ENCODE data around the gene EFCAB14.
"Not testable (repeated sequence)": the region's sequence is repeated elsewhere in the genome, so short reads cannot be mapped to it uniquely, and the experiment has no call there.

EFCAB14 gene

GRCh38 chr1:46718727-46719622 is at the start of gene EFCAB14:
EFCAB14 (minus strand) TSS chr1:46719114; CDS start chr1:46718087, 1,027 bp downstream.
- H3K27ac ChIP-seq (ENCODE audit: low read length) = peak within 1 kb of the TSS; percentile 69
- H3K4me3 ChIP-seq (ENCODE audit: low read length in 2 of 2) = peak within 1 kb of the TSS; percentile 90 to 96
- H3K27me3 ChIP-seq (ENCODE audit: control insufficient read depth in 1 of 2, insufficient read depth in 2 of 2, low read length in 2 of 2) = no peaks in the 10 kb centered on the region
- peaks cover 23% of the 10 kb centered on the region for H3K4me1 ChIP-seq (ENCODE audit: control insufficient read depth, insufficient read depth, low read length)
- H3K36me3 ChIP-seq (ENCODE audit: control insufficient read depth in 2 of 2, insufficient read depth in 2 of 2, low read length in 2 of 2) = peaks cover 0 to 4% of the 10 kb centered on the region in 2 donors
- no peaks in the 10 kb centered on the region for H3K9me3 ChIP-seq (ENCODE audit: control insufficient read depth in 2 of 2, low read length in 2 of 2)
- H3K9ac ChIP-seq (ENCODE audit: low read length in 2 of 2) = peak within 1 kb of the TSS; percentile 79 to 91

- H3K27ac ChIP-seq (ENCODE audit: low read length) = no peak overlapping the region
- no peaks in the 10 kb centered on the region for H3K36me3 ChIP-seq (ENCODE audit: control insufficient read depth in 2 of 2, insufficient read depth in 2 of 2, low read length in 2 of 2)
- peaks cover 8 to 15% of the 10 kb centered on the region in 2 donors for H3K9me3 ChIP-seq (ENCODE audit: control insufficient read depth in 2 of 2, low read length in 2 of 2)
- peaks cover 0 to 11% of the 10 kb centered on the region in 2 donors for H3K27me3 ChIP-seq (ENCODE audit: control insufficient read depth in 1 of 2, insufficient read depth in 2 of 2, low read length in 2 of 2)
- H3K4me1 ChIP-seq (ENCODE audit: control insufficient read depth, insufficient read depth, low read length) = no peaks in the 10 kb centered on the region
- H3K4me3 ChIP-seq (ENCODE audit: low read length in 2 of 2) = no peak overlapping the region
- no peak overlapping the region for H3K9ac ChIP-seq (ENCODE audit: low read length in 2 of 2)
These were observed 49.5 kb upstream of the EFCAB14 start for GRCh38 chr1:46768445-46768844.

- Histone ChIP-seq H3K4me1 (ENCODE audit: control insufficient read depth, insufficient read depth, low read length) (no peaks in the 10 kb centered on the region), H3K27ac (ENCODE audit: low read length) (no peak overlapping the region)
These were observed 48.9 kb upstream of the EFCAB14 start for GRCh38 chr1:46767649-46768282.

GRCh38 chr1:46764402-46764801 is 45.5 kb upstream of the EFCAB14 start:
- peaks cover 0 to 5% of the 10 kb centered on the region in 2 donors for H3K9me3 ChIP-seq (ENCODE audit: control insufficient read depth in 2 of 2, low read length in 2 of 2)
- no peak overlapping the region for H3K27ac ChIP-seq (ENCODE audit: low read length)
- H3K9ac ChIP-seq (ENCODE audit: low read length in 2 of 2) = no peak overlapping the region
- peaks cover 0 to 12% of the 10 kb centered on the region in 2 donors for H3K27me3 ChIP-seq (ENCODE audit: control insufficient read depth in 1 of 2, insufficient read depth in 2 of 2, low read length in 2 of 2)
- H3K36me3 ChIP-seq (ENCODE audit: control insufficient read depth in 2 of 2, insufficient read depth in 2 of 2, low read length in 2 of 2) = no peaks in the 10 kb centered on the region
- no peaks in the 10 kb centered on the region for H3K4me1 ChIP-seq (ENCODE audit: control insufficient read depth, insufficient read depth, low read length)
- H3K4me3 ChIP-seq (ENCODE audit: low read length in 2 of 2) = no peak overlapping the region

More at GRCh38 chr1:46767649-46768282, 48.9 kb upstream of the EFCAB14 start:
- H3K9ac ChIP-seq (ENCODE audit: low read length in 2 of 2) = no peak overlapping the region
- peaks cover 10 to 15% of the 10 kb centered on the region in 2 donors for H3K9me3 ChIP-seq (ENCODE audit: control insufficient read depth in 2 of 2, low read length in 2 of 2)
- H3K4me3 ChIP-seq (ENCODE audit: low read length in 2 of 2) = no peak overlapping the region
- H3K27me3 ChIP-seq (ENCODE audit: control insufficient read depth in 1 of 2, insufficient read depth in 2 of 2, low read length in 2 of 2) = peaks cover 0 to 11% of the 10 kb centered on the region in 2 donors
- no peaks in the 10 kb centered on the region for H3K36me3 ChIP-seq (ENCODE audit: control insufficient read depth in 2 of 2, insufficient read depth in 2 of 2, low read length in 2 of 2)

GRCh38 chr1:46761740-46762139 is 42.8 kb upstream of the EFCAB14 start:
- Histone ChIP-seq H3K27ac (ENCODE audit: low read length) (no peak overlapping the region), H3K9ac (ENCODE audit: low read length in 2 of 2) (no peak overlapping the region), H3K4me1 (ENCODE audit: control insufficient read depth, insufficient read depth, low read length) (no peaks in the 10 kb centered on the region), H3K27me3 (ENCODE audit: control insufficient read depth in 1 of 2, insufficient read depth in 2 of 2, low read length in 2 of 2) (peaks cover 0 to 5% of the 10 kb centered on the region in 2 donors), H3K9me3 (ENCODE audit: control insufficient read depth in 2 of 2, low read length in 2 of 2) (peaks cover 0 to 5% of the 10 kb centered on the region in 2 donors), H3K4me3 (ENCODE audit: low read length in 2 of 2) (no peak overlapping the region), H3K36me3 (ENCODE audit: control insufficient read depth in 2 of 2, insufficient read depth in 2 of 2, low read length in 2 of 2) (no peaks in the 10 kb centered on the region)

GRCh38 chr1:46760558-46761166 is 41.7 kb upstream of the EFCAB14 start:
- Histone ChIP-seq H3K9me3 (ENCODE audit: control insufficient read depth in 2 of 2, low read length in 2 of 2) (peaks cover 0 to 5% of the 10 kb centered on the region in 2 donors), H3K27ac (ENCODE audit: low read length) (no peak overlapping the region), H3K9ac (ENCODE audit: low read length in 2 of 2) (no peak overlapping the region), H3K4me3 (ENCODE audit: low read length in 2 of 2) (no peak overlapping the region), H3K36me3 (ENCODE audit: control insufficient read depth in 2 of 2, insufficient read depth in 2 of 2, low read length in 2 of 2) (no peaks in the 10 kb centered on the region), H3K4me1 (ENCODE audit: control insufficient read depth, insufficient read depth, low read length) (no peaks in the 10 kb centered on the region), H3K27me3 (ENCODE audit: control insufficient read depth in 1 of 2, insufficient read depth in 2 of 2, low read length in 2 of 2) (peaks cover 0 to 5% of the 10 kb centered on the region in 2 donors)

- peaks cover 4 to 5% of the 10 kb centered on the region in 2 donors for H3K9me3 ChIP-seq (ENCODE audit: control insufficient read depth in 2 of 2, low read length in 2 of 2)
- H3K27ac ChIP-seq (ENCODE audit: low read length) = no peak overlapping the region
These were observed 39.1 kb upstream of the EFCAB14 start for GRCh38 chr1:46757956-46758528.

GRCh38 chr1:46757247-46757955 is 38.5 kb upstream of the EFCAB14 start:
- Histone ChIP-seq H3K27ac (ENCODE audit: low read length) (no peak overlapping the region), H3K27me3 (ENCODE audit: control insufficient read depth in 1 of 2, insufficient read depth in 2 of 2, low read length in 2 of 2) (peaks cover 0 to 5% of the 10 kb centered on the region in 2 donors), H3K9me3 (ENCODE audit: control insufficient read depth in 2 of 2, low read length in 2 of 2) (peaks cover 0 to 4% of the 10 kb centered on the region in 2 donors), H3K4me3 (ENCODE audit: low read length in 2 of 2) (no peak overlapping the region), H3K36me3 (ENCODE audit: control insufficient read depth in 2 of 2, insufficient read depth in 2 of 2, low read length in 2 of 2) (no peaks in the 10 kb centered on the region), H3K9ac (ENCODE audit: low read length in 2 of 2) (no peak overlapping the region), H3K4me1 (ENCODE audit: control insufficient read depth, insufficient read depth, low read length) (no peaks in the 10 kb centered on the region)

More at GRCh38 chr1:46757956-46758528, 39.1 kb upstream of the EFCAB14 start:
- Histone ChIP-seq H3K9ac (ENCODE audit: low read length in 2 of 2) (no peak overlapping the region), H3K36me3 (ENCODE audit: control insufficient read depth in 2 of 2, insufficient read depth in 2 of 2, low read length in 2 of 2) (no peaks in the 10 kb centered on the region), H3K27me3 (ENCODE audit: control insufficient read depth in 1 of 2, insufficient read depth in 2 of 2, low read length in 2 of 2) (peaks cover 0 to 5% of the 10 kb centered on the region in 2 donors), H3K4me3 (ENCODE audit: low read length in 2 of 2) (no peak overlapping the region), H3K4me1 (ENCODE audit: control insufficient read depth, insufficient read depth, low read length) (no peaks in the 10 kb centered on the region)

- Histone ChIP-seq H3K36me3 (ENCODE audit: control insufficient read depth in 2 of 2, insufficient read depth in 2 of 2, low read length in 2 of 2) (no peaks in the 10 kb centered on the region), H3K27me3 (ENCODE audit: control insufficient read depth in 1 of 2, insufficient read depth in 2 of 2, low read length in 2 of 2) (peaks cover 0 to 6% of the 10 kb centered on the region in 2 donors), H3K9ac (ENCODE audit: low read length in 2 of 2) (no peak overlapping the region), H3K9me3 (ENCODE audit: control insufficient read depth in 2 of 2, low read length in 2 of 2) (peaks cover 0 to 4% of the 10 kb centered on the region in 2 donors), H3K27ac (ENCODE audit: low read length) (no peak overlapping the region), H3K4me3 (ENCODE audit: low read length in 2 of 2) (no peak overlapping the region), H3K4me1 (ENCODE audit: control insufficient read depth, insufficient read depth, low read length) (no peaks in the 10 kb centered on the region)
These were observed 36.2 kb upstream of the EFCAB14 start for GRCh38 chr1:46755121-46755520.

GRCh38 chr1:46754707-46755106 is 35.8 kb upstream of the EFCAB14 start:
- not testable (repeated sequence) for H3K9ac ChIP-seq (ENCODE audit: low read length in 2 of 2); H3K9me3 ChIP-seq (ENCODE audit: control insufficient read depth in 2 of 2, low read length in 2 of 2); H3K27me3 ChIP-seq (ENCODE audit: control insufficient read depth in 1 of 2, insufficient read depth in 2 of 2, low read length in 2 of 2); H3K4me3 ChIP-seq (ENCODE audit: low read length in 2 of 2); H3K27ac ChIP-seq (ENCODE audit: low read length); H3K4me1 ChIP-seq (ENCODE audit: control insufficient read depth, insufficient read depth, low read length); H3K36me3 ChIP-seq (ENCODE audit: control insufficient read depth in 2 of 2, insufficient read depth in 2 of 2, low read length in 2 of 2)
